ENCODE data around the gene TRIM3. TPM values are rescaled to one million over a fixed set of nuclear protein-coding genes. Genes with fewer than 3 reads are reported as not detected.

The TRIM3 gene
- polyA plus RNA-seq, 1 experiment: 10.4 TPM

DNA sequence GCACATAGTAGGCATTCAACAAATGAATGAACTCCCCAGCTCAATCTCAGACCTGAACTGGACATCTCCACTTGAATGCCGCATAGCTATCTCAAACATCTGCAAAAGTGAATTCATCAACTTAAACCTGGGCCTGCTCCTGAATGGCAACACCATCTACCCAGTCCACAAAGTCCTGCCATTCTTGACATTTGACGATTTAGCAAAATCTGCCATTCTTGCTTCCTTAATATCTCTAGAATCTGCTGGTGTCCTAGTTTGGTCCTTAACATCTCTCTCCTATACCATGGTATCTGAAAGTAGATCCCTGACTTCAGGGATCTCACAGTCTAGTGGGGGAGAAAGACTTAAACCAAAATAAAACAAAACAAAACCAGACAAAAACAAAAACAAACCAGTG lies 20.6 kb downstream of the TRIM3 start:
- peaks cover 38% of the 10 kb centered on the region for H3K36me3 ChIP-seq (ENCODE audit: control insufficient read depth, insufficient read depth, low read length)
- POLR2A ChIA-PET: no interaction called here

DNA sequence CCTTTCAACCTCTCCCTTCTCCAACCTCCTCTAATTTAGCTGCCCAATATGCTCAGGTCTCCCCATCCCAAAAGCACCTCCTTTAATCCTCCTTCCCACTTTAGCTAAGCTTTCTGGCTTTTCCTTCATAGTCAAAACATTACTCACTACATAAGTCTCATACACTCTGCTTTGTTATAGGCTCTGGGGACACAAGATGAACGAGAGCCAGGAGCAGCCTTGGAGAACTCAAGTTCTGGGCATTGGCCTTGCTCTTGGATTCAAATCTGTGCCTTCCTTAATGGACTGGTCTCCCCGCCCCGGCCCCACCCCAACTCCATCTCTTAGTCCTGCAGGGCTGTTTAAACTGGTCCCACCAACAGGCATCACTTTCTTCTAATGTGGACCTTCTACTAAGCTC lies 21.5 kb downstream of the TRIM3 start:
- Histone ChIP-seq H3K4me3 (ENCODE audit: low read depth, low read length) (no peak overlapping the region), H3K27me3 (ENCODE audit: control insufficient read depth, insufficient read depth, low read length) (no peaks in the 10 kb centered on the region), H3K36me3 (ENCODE audit: control insufficient read depth, insufficient read depth, low read length) (peaks cover 34% of the 10 kb centered on the region)
- POLR2A ChIA-PET: no interaction called here
- CTCF ChIA-PET: interaction anchor here (4.5 to 6.1 kb wide), 2 partner anchors 9 to 73 kb away, joined by 21 to 61 read pairs; partner anchors contain the start of gene HPX
- TF ChIP-seq, protein P1, sequence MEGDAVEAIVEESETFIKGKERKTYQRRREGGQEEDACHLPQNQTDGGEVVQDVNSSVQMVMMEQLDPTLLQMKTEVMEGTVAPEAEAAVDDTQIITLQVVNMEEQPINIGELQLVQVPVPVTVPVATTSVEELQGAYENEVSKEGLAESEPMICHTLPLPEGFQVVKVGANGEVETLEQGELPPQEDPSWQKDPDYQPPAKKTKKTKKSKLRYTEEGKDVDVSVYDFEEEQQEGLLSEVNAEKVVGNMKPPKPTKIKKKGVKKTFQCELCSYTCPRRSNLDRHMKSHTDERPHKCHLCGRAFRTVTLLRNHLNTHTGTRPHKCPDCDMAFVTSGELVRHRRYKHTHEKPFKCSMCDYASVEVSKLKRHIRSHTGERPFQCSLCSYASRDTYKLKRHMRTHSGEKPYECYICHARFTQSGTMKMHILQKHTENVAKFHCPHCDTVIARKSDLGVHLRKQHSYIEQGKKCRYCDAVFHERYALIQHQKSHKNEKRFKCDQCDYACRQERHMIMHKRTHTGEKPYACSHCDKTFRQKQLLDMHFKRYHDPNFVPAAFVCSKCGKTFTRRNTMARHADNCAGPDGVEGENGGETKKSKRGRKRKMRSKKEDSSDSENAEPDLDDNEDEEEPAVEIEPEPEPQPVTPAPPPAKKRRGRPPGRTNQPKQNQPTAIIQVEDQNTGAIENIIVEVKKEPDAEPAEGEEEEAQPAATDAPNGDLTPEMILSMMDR (IDR thresholded peaks at IDR 0.05; ENCODE audit: insufficient read depth, low read depth, low read length): no peak
- DNase-seq (ENCODE audit: low read depth): no peak

More for the DNA sequence above, 20.6 kb downstream of the TRIM3 start:
- DNase-seq (ENCODE audit: low read depth): no peak
- no peak overlapping the region for H3K4me3 ChIP-seq (ENCODE audit: low read depth, low read length)
- TF ChIP-seq, protein P1 (IDR thresholded peaks at IDR 0.05; ENCODE audit: insufficient read depth, low read depth, low read length): no peak
- no peaks in the 10 kb centered on the region for H3K27me3 ChIP-seq (ENCODE audit: control insufficient read depth, insufficient read depth, low read length)
- CTCF ChIA-PET: interaction anchor here (0.9 to 6.1 kb wide), 4 partner anchors 10 to 252 kb away, joined by 3 to 61 read pairs (median 17); partner anchors contain the start of gene HPX

DNA sequence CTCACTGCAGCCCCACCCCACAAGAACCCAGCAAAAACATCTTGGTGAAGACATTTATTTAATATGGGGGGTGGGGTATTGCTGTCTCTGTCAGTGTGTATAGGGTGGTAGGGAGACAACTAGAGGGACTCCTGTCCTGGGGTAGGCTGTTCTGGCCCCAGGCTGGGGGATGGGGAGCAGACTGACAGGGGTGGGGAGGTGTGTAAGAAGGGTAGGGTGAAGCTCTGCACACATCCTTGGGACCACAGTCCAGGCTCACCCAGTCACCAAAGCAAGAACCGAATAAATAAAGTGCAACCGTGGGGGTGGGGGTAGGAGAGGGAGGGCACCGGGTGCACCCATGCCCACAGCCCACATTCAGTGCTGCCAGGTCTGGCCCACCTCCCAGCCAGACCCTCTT lies 25.2 kb downstream of the TRIM3 start:
- peaks cover 14% of the 10 kb centered on the region for H3K36me3 ChIP-seq (ENCODE audit: control insufficient read depth, insufficient read depth, low read length)
- DNase-seq (ENCODE audit: low read depth): no peak
- no peak overlapping the region for H3K4me3 ChIP-seq (ENCODE audit: low read depth, low read length)
- ChIA-PET CTCF (interaction anchor here (0.6 to 4.0 kb wide), 5 partner anchors 10 to 69 kb away, joined by 3 to 27 read pairs (median 5); no protein-coding TSS in a partner anchor), POLR2A (no interaction called here)
- H3K27me3 ChIP-seq (ENCODE audit: control insufficient read depth, insufficient read depth, low read length): no peaks in the 10 kb centered on the region
- TF ChIP-seq, protein P1 (IDR thresholded peaks at IDR 0.05; ENCODE audit: insufficient read depth, low read depth, low read length): no peak

GRCh38 chr11:6443269-6444003 lies 30.3 kb downstream of the TRIM3 start:
- H3K4me3 ChIP-seq (ENCODE audit: low read depth, low read length): no peak overlapping the region
- no peaks in the 10 kb centered on the region; the same call in 1 of the 2 replicates for H3K36me3 ChIP-seq (ENCODE audit: control insufficient read depth, insufficient read depth, low read length)
- H3K27me3 ChIP-seq (ENCODE audit: control insufficient read depth, insufficient read depth, low read length): no peaks in the 10 kb centered on the region
- POLR2A ChIA-PET: interaction anchor here (0.6 to 0.9 kb wide), 2 partner anchors 64 to 475 kb away, joined by 3 to 5 read pairs; no protein-coding TSS in a partner anchor
- no peak for DNase-seq (ENCODE audit: low read depth)
- CTCF ChIA-PET: interaction anchor here (0.6 to 13.5 kb wide), 35 partner anchors 11 to 272 kb away, joined by 3 to 376 read pairs (median 5); partner anchors contain the start of genes ARFIP2, SMPD1, TAF10 and TIMM10B
- TF ChIP-seq, protein P1 (IDR thresholded peaks at IDR 0.05; ENCODE audit: insufficient read depth, low read depth, low read length): peak; percentile 92

DNA sequence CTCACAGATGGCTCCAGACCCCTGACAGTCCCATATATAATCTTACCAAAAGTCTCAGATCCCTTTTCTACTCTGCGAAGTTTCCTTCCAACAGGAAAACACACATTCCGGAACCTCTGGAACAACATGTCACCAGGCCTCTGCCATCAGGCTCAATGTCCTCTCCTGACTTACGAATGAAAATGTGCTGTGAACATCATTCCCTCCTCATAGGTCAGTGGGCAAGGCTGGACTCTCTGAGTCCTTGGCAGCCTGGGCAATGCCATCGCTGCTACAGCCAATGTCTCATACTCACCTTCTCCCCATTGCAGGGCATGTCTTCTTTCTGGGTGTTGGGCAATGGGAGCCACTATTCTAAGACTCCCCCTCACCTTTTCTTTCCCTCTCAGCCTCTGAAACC lies 31.3 kb downstream of the TRIM3 start:
- no peak for DNase-seq (ENCODE audit: low read depth)
- no peaks in the 10 kb centered on the region for H3K36me3 ChIP-seq (ENCODE audit: control insufficient read depth, insufficient read depth, low read length)
- ChIA-PET POLR2A (interaction anchor here (0.7 kb wide), 1 partner anchor 60 kb away, joined by 3 read pairs; no protein-coding TSS in a partner anchor), CTCF (interaction anchor here (1.3 to 13.5 kb wide), 12 partner anchors 10 to 103 kb away, joined by 3 to 376 read pairs (median 9); no protein-coding TSS in a partner anchor)
- no peaks in the 10 kb centered on the region for H3K27me3 ChIP-seq (ENCODE audit: control insufficient read depth, insufficient read depth, low read length)
- TF ChIP-seq, protein P1 (IDR thresholded peaks at IDR 0.05; ENCODE audit: insufficient read depth, low read depth, low read length): no peak
- no peak overlapping the region for H3K4me3 ChIP-seq (ENCODE audit: low read depth, low read length)
